Nephron (organoid): ENCODE data around the gene HYLS1.

Experiments
- H3K27ac Mint-ChIP-seq, 3 experiments: 2 replicates each; pipeline ENCODE4 v1.8.0; 2020; ENCODE audit warnings: mixed read lengths in 3 of 3, mild to moderate bottlenecking in 2 of 3, moderate library complexity in 1 of 3
- H3K27me3 Mint-ChIP-seq: 2 replicates; pipeline ENCODE4 v1.8.0; 2021; ENCODE audit warnings: low read depth, mild to moderate bottlenecking, moderate library complexity, mixed read lengths
- H3K36me3 Mint-ChIP-seq: 2 replicates; pipeline ENCODE4 v1.8.0; 2020; ENCODE audit warnings: low read depth, mixed read lengths
- H3K4me1 Mint-ChIP-seq: 2 replicates; pipeline ENCODE4 v1.8.0; 2020; ENCODE audit warnings: mixed read lengths
- H3K4me3 Mint-ChIP-seq, 3 experiments: 2 replicates each; pipeline ENCODE4 v1.8.0; 2020; ENCODE audit warnings: mild to moderate bottlenecking in 3 of 3, mixed read lengths in 3 of 3, moderate library complexity in 2 of 3
- H3K9me3 Mint-ChIP-seq: 2 replicates; pipeline ENCODE4 v1.8.0; 2020; ENCODE audit warnings: mixed read lengths
- CTCF ChIP-seq, 3 experiments: fragments of 200-600 bp; sonication (generic); IDR thresholded peaks; one replicate each; pipeline ENCODE4 v1.5.0; 2021; ENCODE audit warnings: antibody characterized with exemption in 3 of 3; ENCODE audit not compliant: unreplicated experiment in 3 of 3

Gene HYLS1

GRCh38 chr11:125883375-125883774, 4.1 kb upstream of the HYLS1 start:
- peaks cover 7% of the 10 kb centered on the region for H3K27me3 Mint-ChIP-seq
- H3K4me1 Mint-ChIP-seq, result no peaks in the 10 kb centered on the region
- no peaks in the 10 kb centered on the region for H3K36me3 Mint-ChIP-seq
- H3K9me3 Mint-ChIP-seq, result peaks cover 3% of the 10 kb centered on the region
- no peak for TF ChIP-seq CTCF (IDR thresholded peaks at IDR 0.05; ENCODE audit: unreplicated experiment in 3 of 3)
- H3K4me3 Mint-ChIP-seq, result peak overlapping the region in 1 of 3 experiments; percentile 27
- H3K27ac Mint-ChIP-seq, result no peak overlapping the region

- TF ChIP-seq CTCF (IDR thresholded peaks at IDR 0.05; ENCODE audit: unreplicated experiment in 3 of 3), result no peak
- Mint-ChIP-seq H3K9me3 (peaks cover 3% of the 10 kb centered on the region), H3K4me1 (peaks cover 6% of the 10 kb centered on the region), H3K4me3 (peak overlapping the region; percentile 89 to 97 (median 94)), H3K27ac (peak overlapping the region; percentile 74 to 91 (median 88)), H3K27me3 (no peaks in the 10 kb centered on the region), H3K36me3 (no peaks in the 10 kb centered on the region)
Measured at GRCh38 chr11:125886997-125887372, 483 bp upstream of the HYLS1 start.

- no peak for TF ChIP-seq CTCF (IDR thresholded peaks at IDR 0.05; ENCODE audit: unreplicated experiment in 3 of 3)
- H3K4me3 Mint-ChIP-seq, result peak overlapping the region; percentile 67 to 77 (median 70)
- peaks cover 6% of the 10 kb centered on the region for H3K4me1 Mint-ChIP-seq
- H3K9me3 Mint-ChIP-seq, result peaks cover 3% of the 10 kb centered on the region
- H3K36me3 Mint-ChIP-seq, result peaks cover 20% of the 10 kb centered on the region
- H3K27ac Mint-ChIP-seq, result peak overlapping the region in 1 of 3 experiments; percentile 25
- no peaks in the 10 kb centered on the region for H3K27me3 Mint-ChIP-seq
Measured at GRCh38 chr11:125890447-125891100, 3.1 kb downstream of the HYLS1 start.

GRCh38 chr11:125892071-125892470, 4.6 kb downstream of the HYLS1 start:
- H3K4me1 Mint-ChIP-seq, result peaks cover 6% of the 10 kb centered on the region
- TF ChIP-seq CTCF (IDR thresholded peaks at IDR 0.05; ENCODE audit: unreplicated experiment in 3 of 3), result no peak
- no peaks in the 10 kb centered on the region for H3K27me3 Mint-ChIP-seq
- H3K4me3 Mint-ChIP-seq, result no peak overlapping the region
- no peak overlapping the region for H3K27ac Mint-ChIP-seq
- peaks cover 3% of the 10 kb centered on the region for H3K9me3 Mint-ChIP-seq
- H3K36me3 Mint-ChIP-seq, result peaks cover 25% of the 10 kb centered on the region

- H3K4me3 Mint-ChIP-seq, result no peak overlapping the region
- H3K27ac Mint-ChIP-seq, result no peak overlapping the region
- no peaks in the 10 kb centered on the region for H3K27me3 Mint-ChIP-seq
- no peaks in the 10 kb centered on the region for H3K9me3 Mint-ChIP-seq
- H3K4me1 Mint-ChIP-seq, result peaks cover 6% of the 10 kb centered on the region
- peaks cover 25% of the 10 kb centered on the region for H3K36me3 Mint-ChIP-seq
- no peak for TF ChIP-seq CTCF (IDR thresholded peaks at IDR 0.05; ENCODE audit: unreplicated experiment in 3 of 3)
Measured at GRCh38 chr11:125892994-125893393, 5.5 kb downstream of the HYLS1 start.

GRCh38 chr11:125901872-125902271, 14.4 kb downstream of the HYLS1 start:
- no peaks in the 10 kb centered on the region for H3K9me3 Mint-ChIP-seq
- TF ChIP-seq CTCF (IDR thresholded peaks at IDR 0.05; ENCODE audit: unreplicated experiment in 3 of 3), result no peak
- peaks cover 15% of the 10 kb centered on the region for H3K36me3 Mint-ChIP-seq

More at GRCh38 chr11:125901872-125902271, 14.4 kb downstream of the HYLS1 start:
- peaks cover 25% of the 10 kb centered on the region for H3K4me1 Mint-ChIP-seq
- H3K27ac Mint-ChIP-seq, result peak overlapping the region in 1 of 3 experiments; percentile 5
- peaks cover 31% of the 10 kb centered on the region for H3K27me3 Mint-ChIP-seq
- peak overlapping the region; percentile 76 to 99 (median 84) for H3K4me3 Mint-ChIP-seq
